Natural killer cell (primary cell): ENCODE results near the gene SMG6. TPM values are rescaled to one million over a fixed set of nuclear protein-coding genes. Genes with fewer than 3 reads are reported as not detected.

Source experiments
- ATAC-seq, 3 donors: fragments of 150-1000 bp in 2 of 3; fragments of 200-7000 bp in 1 of 3; cut with Tn5 transposase; 1 replicate in 1 of 3; 2 replicates in 2 of 3; pipeline ENCODE4 v1.10.0; 2021; ENCODE audit warnings: mild to moderate bottlenecking in 2 of 3, moderate library complexity in 2 of 3
- DNase-seq, 2 donors: peaks; one replicate each; pipeline versions ENCODE4 v3.0.0 to v3.0.0-alpha.2; 2013 to 2021; ENCODE audit warnings: mixed read lengths in 1 of 2
- H3K27ac ChIP-seq: one replicate; pipeline ENCODE4 v1.5.1; 2013; ENCODE audit warnings: mild to moderate bottlenecking, low read length
- H3K27me3 ChIP-seq: one replicate; pipeline ENCODE4 v1.6.1; 2013; ENCODE audit warnings: low read length; ENCODE audit not compliant: control insufficient read depth, insufficient read depth
- H3K36me3 ChIP-seq: one replicate; pipeline ENCODE4 v1.6.1; 2013; ENCODE audit warnings: low read length; ENCODE audit not compliant: control insufficient read depth, insufficient read depth
- H3K4me1 ChIP-seq: one replicate; pipeline ENCODE4 v1.6.1; 2013; ENCODE audit warnings: low read length; ENCODE audit not compliant: control insufficient read depth, insufficient read depth
- H3K4me3 ChIP-seq: one replicate; pipeline ENCODE4 v1.5.1; 2013; ENCODE audit warnings: low read length
- H3K9me3 ChIP-seq: one replicate; pipeline ENCODE4 v1.6.1; 2013; ENCODE audit warnings: low read length; ENCODE audit not compliant: control insufficient read depth, insufficient read depth
- H3K27ac Mint-ChIP-seq, 2 donors: one replicate each; pipeline ENCODE4 v1.8.0; 2022; ENCODE audit warnings: mild to moderate bottlenecking in 2 of 2, mixed read lengths in 2 of 2, moderate library complexity in 1 of 2
- H3K27me3 Mint-ChIP-seq, 2 donors: one replicate each; pipeline ENCODE4 v1.8.0; 2022; ENCODE audit warnings: low read depth in 2 of 2, mixed read lengths in 2 of 2
- H3K36me3 Mint-ChIP-seq: one replicate; pipeline ENCODE4 v1.8.0; 2022; ENCODE audit warnings: mixed read lengths
- H3K4me1 Mint-ChIP-seq, 2 donors: one replicate each; pipeline ENCODE4 v1.8.0; 2022; ENCODE audit warnings: mixed read lengths in 2 of 2
- H3K4me3 Mint-ChIP-seq: one replicate; pipeline ENCODE4 v1.8.0; 2022; ENCODE audit warnings: mild to moderate bottlenecking, moderate library complexity, mixed read lengths
- H3K9me3 Mint-ChIP-seq, 2 donors: one replicate each; pipeline ENCODE4 v1.8.0; 2022; ENCODE audit warnings: mixed read lengths in 2 of 2
- CTCF ChIP-seq: fragments of 200-600 bp; IDR thresholded peaks from one replicate; pipeline ENCODE4 v1.8.0; 2022; ENCODE audit warnings: antibody characterized with exemption
- WGBS: methylation state at CpG from one replicate; pipeline ENCODE4 v1.1.7; 2013; ENCODE audit warnings: missing lambda C conversion rate; ENCODE audit not compliant: insufficient coverage; 5-methylcytosine and 5-hydroxymethylcytosine counted together
- intact Hi-C: fragments of 100-400 bp; cut with micrococcal nuclease; formaldehyde crosslinking; loops from one replicate; pipeline ENCODE4 v1.14.2; 2022
- total RNA-seq, 4 donors: library from RNA; stranded (reverse); fragments of 120-200 nt in 1 of 4; gene quantifications; one replicate each; pipeline versions ENCODE4 v1.2.3 to v1.2.4, GENCODE V29; 2013 to 2022

SMG6 gene
- total RNA-seq, 3 donors from 2014 or later (not counting 1 experiment from before 2014, with no cell fraction given) = 41.6 to 49.4 (median 48.2) TPM

GRCh38 chr17:2275722-2276121, 27.9 kb downstream of the SMG6 start:
- peak in 1 of 3 donors; percentile 40 for ATAC-seq
- Histone ChIP-seq H3K4me3 (no peak overlapping the region), H3K36me3 (peaks cover 19% of the 10 kb centered on the region), H3K27ac (no peak overlapping the region), H3K27me3 (no peaks in the 10 kb centered on the region), H3K4me1 (peaks cover 29% of the 10 kb centered on the region), H3K9me3 (no peaks in the 10 kb centered on the region)
- peaks cover 15% of the 10 kb centered on the region for H3K36me3 Mint-ChIP-seq
- H3K27ac Mint-ChIP-seq = peak overlapping the region in 1 of 2 donors; percentile 75
- peak overlapping the region; percentile 8 for H3K4me3 Mint-ChIP-seq
- no peaks in the 10 kb centered on the region for H3K9me3 Mint-ChIP-seq
- H3K4me1 Mint-ChIP-seq = peaks cover 37 to 38% of the 10 kb centered on the region in 2 donors
- intact Hi-C loops = no loop called here
- no peaks in the 10 kb centered on the region for H3K27me3 Mint-ChIP-seq
- peak in 1 of 2 donors; percentile 52 for DNase-seq
- no peak for TF ChIP-seq CTCF
- 43% methylated on average over 1 of the region's 1 CpG for WGBS

- H3K27ac ChIP-seq = no peak overlapping the region
- no peak for DNase-seq
- no peaks in the 10 kb centered on the region for H3K9me3 ChIP-seq
- Mint-ChIP-seq H3K27ac (no peak overlapping the region), H3K4me3 (no peak overlapping the region), H3K4me1 (peaks cover 37 to 48% of the 10 kb centered on the region in 2 donors), H3K36me3 (peaks cover 7% of the 10 kb centered on the region), H3K9me3 (no peaks in the 10 kb centered on the region), H3K27me3 (no peaks in the 10 kb centered on the region)
- intact Hi-C loops = no loop called here
- peaks cover 12% of the 10 kb centered on the region for H3K36me3 ChIP-seq
- WGBS = 0% methylated on average over 1 of the region's 2 CpGs
- H3K27me3 ChIP-seq = no peaks in the 10 kb centered on the region
- no peak overlapping the region for H3K4me3 ChIP-seq
- peaks cover 38% of the 10 kb centered on the region for H3K4me1 ChIP-seq
- ATAC-seq = no peak
- no peak for TF ChIP-seq CTCF
Measured at GRCh38 chr17:2274414-2274813, 29.2 kb downstream of the SMG6 start.

DNA sequence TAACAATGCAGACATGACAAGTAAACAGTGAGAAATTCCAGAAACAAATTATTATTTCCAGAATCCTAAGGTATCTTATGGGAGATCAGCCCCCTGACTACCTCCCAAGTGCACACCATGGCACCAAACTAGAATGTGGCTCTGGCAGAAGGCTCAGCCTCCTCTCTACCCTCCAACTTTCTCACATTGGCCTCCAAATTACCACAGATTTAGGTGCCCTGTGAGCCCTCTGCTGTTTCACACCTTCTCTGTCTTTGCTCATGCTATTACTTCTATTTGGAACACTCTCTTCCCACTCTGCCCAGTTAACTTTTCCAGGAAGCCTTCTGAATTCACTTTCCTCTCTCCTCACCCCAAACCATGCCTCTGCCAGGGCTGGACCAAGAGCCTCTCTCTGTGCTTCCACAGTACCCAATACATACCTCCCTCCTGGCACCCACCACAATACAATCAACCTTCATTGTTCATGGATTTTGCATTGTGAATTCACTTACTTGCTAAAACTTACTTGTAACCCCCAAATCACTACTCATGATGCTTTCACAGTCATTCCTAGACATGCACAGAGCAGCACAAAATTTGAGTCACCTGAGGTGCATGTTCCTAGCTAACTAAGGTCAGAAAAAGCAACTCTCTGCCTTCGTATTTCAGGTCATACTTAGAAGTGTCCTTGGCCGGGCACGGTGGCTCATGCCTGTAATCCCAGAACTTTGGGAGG, 31.4 kb downstream of the SMG6 start:
- peaks cover 43 to 57% of the 10 kb centered on the region in 2 donors for H3K4me1 Mint-ChIP-seq
- peaks cover 60% of the 10 kb centered on the region for H3K4me1 ChIP-seq
- ATAC-seq (peak; percentile 54 to 81 (median 75)), DNase-seq (peak in 1 of 2 donors; percentile 31)
- TF ChIP-seq CTCF = no peak
- H3K27me3 ChIP-seq = no peaks in the 10 kb centered on the region
- H3K9me3 ChIP-seq = no peaks in the 10 kb centered on the region
- H3K4me3 Mint-ChIP-seq = peak overlapping the region; percentile 52
- H3K27ac Mint-ChIP-seq = peak overlapping the region; percentile 13 to 43
- H3K36me3 Mint-ChIP-seq = no peaks in the 10 kb centered on the region
- H3K27ac ChIP-seq = no peak overlapping the region
- peaks cover 5% of the 10 kb centered on the region for H3K36me3 ChIP-seq
- no peaks in the 10 kb centered on the region for H3K27me3 Mint-ChIP-seq
- WGBS = 95% methylated on average over 3 of the region's 3 CpGs
- no peak overlapping the region for H3K4me3 ChIP-seq
- intact Hi-C loops = no loop called here
- no peaks in the 10 kb centered on the region for H3K9me3 Mint-ChIP-seq
